Pancreas (tissue), 10 donors: ENCODE results near the gene SHANK2. TPM values are rescaled to one million over a fixed set of nuclear protein-coding genes. Genes with fewer than 3 reads are reported as not detected.
A peak's percentile ranks its signal among the peaks of the same experiment; 100 is the strongest.

ENCODE experiments used
- ATAC-seq, 4 donors: fragments of 200-7000 bp; cut with Tn5 transposase; one replicate each; pipeline versions ENCODE4 v1.8.0 to v1.9.1; 2020; ENCODE audit warnings: mild to moderate bottlenecking in 4 of 4, moderate library complexity in 4 of 4
- DNase-seq, 6 donors: peaks; one replicate each; pipeline ENCODE4 v3.0.0-alpha.2; 2020
- FAIRE-seq: peaks from 2 replicates; lab custom pipeline; 2012; peaks lifted over from hg19 to GRCh38; lab: Jason Lieb, UNC
- H3K27ac ChIP-seq, 4 donors: fragments of 200-600 bp; sonication (generic); 1 replicate in 3 of 4; 2 replicates in 1 of 4; pipeline versions ENCODE4 v1.5.0 to v1.8.0; 2020
- H3K27me3 ChIP-seq, 4 donors: fragments of 200-600 bp; one replicate each; pipeline ENCODE4 v1.8.0; 2021
- H3K36me3 ChIP-seq, 3 donors: fragments of 200-600 bp; sonication (generic) in 1 of 3; one replicate each; pipeline versions ENCODE4 v1.5.0 to v1.8.0; 2020 to 2021
- H3K4me1 ChIP-seq, 3 donors: fragments of 200-600 bp; one replicate each; pipeline ENCODE4 v1.8.0; 2021
- H3K4me3 ChIP-seq, 4 donors: fragments of 200-600 bp; sonication (generic) in 2 of 4; one replicate each; pipeline versions ENCODE4 v1.5.0 to v1.8.0; 2020 to 2021
- H3K9me3 ChIP-seq, 4 donors: fragments of 200-600 bp; one replicate each; pipeline ENCODE4 v1.8.0; 2021
- WGBS, 2 donors: extraction: QIAGEN DNeasy Blood & Tissue Kit; methylation state at CpG; one replicate each; pipeline ENCODE4 v1.1.7; 2013; 5-methylcytosine and 5-hydroxymethylcytosine counted together
- intact Hi-C, 3 donors: fragments of 100-400 bp; cut with DNase I; formaldehyde crosslinking; loops; one replicate each; pipeline versions ENCODE4 v1.11.1 to v1.14.2; 2022
- polyA plus RNA-seq, 2 donors: library from polyadenylated mRNA; stranded (reverse); fragments of 200-250 nt; gene quantifications; one replicate each; pipeline ENCODE4 v1.2.3, GENCODE V29; 2013
- total RNA-seq, 6 donors: library from RNA; stranded (reverse); fragmentation: NEBNext Ultra II Directional in 4 of 6; extraction: Animal tissue kit (Norgen Biotek cat#: 25700) in 4 of 6; gene quantifications; one replicate each; pipeline versions ENCODE4 v1.2.1 to v1.2.4, GENCODE V29; 2021 to 2023
- TF ChIP-seq, protein P1 (sequence below), 4 donors: fragments of 200-600 bp; sonication (generic) in 3 of 4; IDR thresholded peaks; one replicate each; pipeline versions ENCODE4 v1.5.0 to v1.8.0; 2021; ENCODE audit warnings: antibody characterized with exemption in 4 of 4
- donor health status: healthy with polysubstance abuse.
- donor health status: DM: no; HTN: no; CAD: no; lungs with moderate emphysema.
- donor health status: DM: no; HTN: no; CAD: no.
- donor health status: control.
- donor health status: control.
- donor health status: Bipolar disorder and iron deficiency.
- donor health status: DM: yes; HTN: yes; CAD: no.
- donor health status: DM: no; HTN: no; CAD: no.
- donor health status: DM: no; HTN: no; CAD: no.
- donor health status: DM: yes; HTN: yes; CAD: no.

SHANK2 gene
- total and polyA plus RNA-seq, 8 donors = 8.4 to 44.9 (median 28.8) TPM

DNA sequence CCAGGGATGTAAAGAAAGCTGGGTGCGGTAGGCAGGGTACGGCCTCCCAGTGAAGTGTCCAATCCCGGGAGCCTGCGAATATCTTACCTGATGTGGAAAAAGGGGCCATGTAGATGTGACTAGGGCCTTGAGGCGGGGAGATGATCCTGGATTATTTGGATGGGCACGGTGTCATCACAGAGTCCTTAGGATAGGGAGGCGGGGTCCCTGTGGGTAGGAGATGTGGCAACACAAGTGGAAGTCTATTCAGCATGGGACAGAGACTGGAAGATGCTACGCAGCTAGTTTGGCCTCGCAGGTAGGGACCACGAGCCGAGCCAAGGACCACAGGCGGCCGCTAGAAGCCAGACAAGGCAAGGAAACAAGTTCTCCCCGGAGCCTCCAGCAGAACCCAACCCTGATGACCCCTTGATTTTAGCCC, 46.4 kb upstream of the SHANK2 start:
- H3K36me3 ChIP-seq = no peaks in the 10 kb centered on the region
- peak overlapping the region in 2 of 4 donors; percentile 1 to 55 for H3K27ac ChIP-seq
- FAIRE-seq = no peak
- intact Hi-C loops = no loop called here
- no peaks in the 10 kb centered on the region for H3K9me3 ChIP-seq
- TF ChIP-seq, protein P1, sequence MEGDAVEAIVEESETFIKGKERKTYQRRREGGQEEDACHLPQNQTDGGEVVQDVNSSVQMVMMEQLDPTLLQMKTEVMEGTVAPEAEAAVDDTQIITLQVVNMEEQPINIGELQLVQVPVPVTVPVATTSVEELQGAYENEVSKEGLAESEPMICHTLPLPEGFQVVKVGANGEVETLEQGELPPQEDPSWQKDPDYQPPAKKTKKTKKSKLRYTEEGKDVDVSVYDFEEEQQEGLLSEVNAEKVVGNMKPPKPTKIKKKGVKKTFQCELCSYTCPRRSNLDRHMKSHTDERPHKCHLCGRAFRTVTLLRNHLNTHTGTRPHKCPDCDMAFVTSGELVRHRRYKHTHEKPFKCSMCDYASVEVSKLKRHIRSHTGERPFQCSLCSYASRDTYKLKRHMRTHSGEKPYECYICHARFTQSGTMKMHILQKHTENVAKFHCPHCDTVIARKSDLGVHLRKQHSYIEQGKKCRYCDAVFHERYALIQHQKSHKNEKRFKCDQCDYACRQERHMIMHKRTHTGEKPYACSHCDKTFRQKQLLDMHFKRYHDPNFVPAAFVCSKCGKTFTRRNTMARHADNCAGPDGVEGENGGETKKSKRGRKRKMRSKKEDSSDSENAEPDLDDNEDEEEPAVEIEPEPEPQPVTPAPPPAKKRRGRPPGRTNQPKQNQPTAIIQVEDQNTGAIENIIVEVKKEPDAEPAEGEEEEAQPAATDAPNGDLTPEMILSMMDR (IDR thresholded peaks at IDR 0.05) = no peak
- H3K27me3 ChIP-seq = no peaks in the 10 kb centered on the region
- WGBS, 2 donors = 89 to 95% methylated on average over 14 of the region's 14 CpGs
- DNase-seq = no peak
- H3K4me3 ChIP-seq = no peak overlapping the region
- no peaks in the 10 kb centered on the region for H3K4me1 ChIP-seq
- ATAC-seq = no peak

DNA sequence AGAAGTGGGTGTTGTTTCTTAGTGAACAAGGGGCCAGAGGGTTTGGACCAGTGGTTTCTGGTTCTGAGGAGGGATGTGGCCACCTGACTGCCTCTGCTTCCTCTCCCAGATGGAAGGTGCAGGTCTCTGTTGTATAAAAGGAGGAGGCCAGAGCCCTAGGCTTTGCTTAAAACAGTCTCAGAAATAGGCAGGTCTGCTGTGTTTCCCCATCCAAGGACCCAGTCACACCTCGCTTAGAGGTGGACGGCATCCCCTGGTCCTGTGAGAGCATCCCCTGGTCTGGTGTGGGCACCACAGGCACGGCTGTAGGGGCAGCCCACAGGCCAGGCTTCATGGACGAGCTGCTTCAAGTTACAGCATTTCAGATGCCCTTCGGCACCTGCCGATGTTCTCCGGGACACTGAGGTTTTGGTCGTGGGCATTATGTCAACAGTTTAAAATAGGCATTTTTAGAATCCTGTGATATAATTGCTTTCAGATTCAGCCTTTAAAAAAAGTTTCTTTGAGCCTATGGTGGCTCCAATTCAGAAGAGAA, 45.7 kb upstream of the SHANK2 start:
- Histone ChIP-seq H3K27ac (no peak overlapping the region), H3K27me3 (no peaks in the 10 kb centered on the region), H3K36me3 (no peaks in the 10 kb centered on the region), H3K4me1 (no peaks in the 10 kb centered on the region), H3K4me3 (no peak overlapping the region), H3K9me3 (no peaks in the 10 kb centered on the region)
- ATAC-seq (no peak), DNase-seq (no peak), FAIRE-seq (no peak)
- TF ChIP-seq, protein P1 (IDR thresholded peaks at IDR 0.05) = no peak
- intact Hi-C loops = no loop called here
- WGBS, 2 donors = 85 to 87% methylated on average over 8 of the region's 8 CpGs

DNA sequence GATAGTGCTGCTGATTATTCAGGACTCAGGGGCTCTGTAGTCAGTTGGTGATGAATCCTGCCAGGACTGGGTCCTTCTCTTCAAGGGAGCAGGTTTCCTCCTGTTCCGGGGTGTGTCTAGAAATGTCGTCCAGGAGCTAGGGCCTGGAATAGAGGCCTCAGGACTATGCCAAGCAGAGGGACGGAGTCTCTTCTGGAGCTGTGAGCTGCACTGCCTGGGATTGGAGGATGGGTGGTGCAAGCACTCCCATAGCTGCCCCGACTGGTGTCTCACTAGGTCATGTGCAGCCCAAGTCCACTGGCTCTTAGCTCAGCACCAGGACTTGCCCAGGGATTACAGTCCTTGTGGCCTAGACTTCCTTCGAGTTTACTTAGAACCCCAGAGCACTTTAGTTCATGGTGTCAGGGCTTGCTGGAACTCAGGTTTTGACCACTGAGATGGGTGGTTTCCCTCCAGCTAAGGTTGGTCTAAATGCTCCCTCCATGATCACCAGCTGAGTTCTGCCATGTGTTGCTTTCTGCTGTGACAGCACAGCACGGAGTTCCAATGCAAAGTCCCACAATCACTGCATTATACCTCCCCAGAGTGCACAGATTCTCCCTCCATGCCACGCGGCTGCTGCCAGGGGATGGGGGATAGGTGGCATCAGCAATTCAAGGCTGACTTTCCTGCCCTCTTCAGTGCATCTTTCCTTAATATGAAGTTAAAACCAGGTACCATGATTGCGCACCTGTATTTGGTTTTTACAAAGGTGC, 42.6 kb upstream of the SHANK2 start:
- ATAC-seq (no peak), DNase-seq (no peak), FAIRE-seq (no peak)
- Histone ChIP-seq H3K27me3 (no peaks in the 10 kb centered on the region), H3K27ac (no peak overlapping the region), H3K36me3 (no peaks in the 10 kb centered on the region), H3K4me1 (no peaks in the 10 kb centered on the region), H3K9me3 (no peaks in the 10 kb centered on the region), H3K4me3 (no peak overlapping the region)
- intact Hi-C loops = no loop called here
- WGBS, 2 donors = 84 to 94% methylated on average over 9 of the region's 9 CpGs
- TF ChIP-seq, protein P1 (IDR thresholded peaks at IDR 0.05) = no peak

DNA sequence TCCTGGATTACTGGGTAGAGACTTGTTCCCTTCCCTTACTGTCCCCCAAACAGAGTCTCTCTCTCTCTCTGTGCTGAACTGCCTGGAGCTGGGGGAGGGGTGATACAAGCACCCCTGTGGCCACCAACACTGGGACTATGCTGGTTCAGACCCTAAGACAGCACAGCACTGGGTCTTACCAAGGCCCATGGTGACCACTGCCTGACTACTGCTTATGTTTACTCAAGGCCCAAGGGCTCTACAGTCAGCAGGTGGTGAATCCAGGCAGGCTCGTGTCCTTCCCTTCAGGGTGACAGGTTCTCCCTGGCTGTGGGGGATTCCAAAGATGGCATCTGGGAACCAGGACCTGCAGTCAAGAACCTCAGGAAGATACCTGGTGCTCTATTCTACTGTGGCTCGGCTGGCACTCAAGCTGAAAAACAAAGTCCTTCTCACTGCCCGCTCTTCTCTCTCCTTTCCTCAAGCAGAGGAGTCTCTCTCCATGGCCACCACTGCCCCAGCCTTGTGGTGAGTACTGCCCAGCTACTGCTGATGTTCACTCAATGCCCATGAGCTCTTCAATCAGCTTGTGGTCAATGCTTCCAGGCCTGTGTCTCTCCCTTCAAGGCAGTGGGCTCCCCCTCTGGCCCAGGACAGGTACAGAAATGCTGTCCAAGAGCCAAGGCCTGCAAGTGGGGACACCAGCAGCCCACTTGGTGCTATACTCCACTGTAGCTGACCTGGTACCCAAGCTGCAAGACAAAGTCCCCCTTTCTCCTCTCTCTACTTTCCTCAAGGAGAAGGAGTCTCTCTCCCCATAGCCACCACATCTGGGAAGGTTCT, 41.8 kb upstream of the SHANK2 start:
- intact Hi-C loops = no loop called here
- FAIRE-seq (no peak), DNase-seq (no peak), ATAC-seq (no peak)
- TF ChIP-seq, protein P1 (IDR thresholded peaks at IDR 0.05) = no peak
- Histone ChIP-seq H3K9me3 (no peaks in the 10 kb centered on the region), H3K27me3 (no peaks in the 10 kb centered on the region), H3K4me1 (no peaks in the 10 kb centered on the region), H3K36me3 (no peaks in the 10 kb centered on the region), H3K4me3 (no peak overlapping the region), H3K27ac (no peak overlapping the region)
- 69 to 89% methylated on average over 3 of the region's 3 CpGs for WGBS, 2 donors
